ENCODE results near the gene MAFG. TPM values are rescaled to one million over a fixed set of nuclear protein-coding genes. Genes with fewer than 3 reads are reported as not detected.

MAFG gene
- total RNA-seq, 1 experiment from 2014 or later = 29.1 TPM

DNA sequence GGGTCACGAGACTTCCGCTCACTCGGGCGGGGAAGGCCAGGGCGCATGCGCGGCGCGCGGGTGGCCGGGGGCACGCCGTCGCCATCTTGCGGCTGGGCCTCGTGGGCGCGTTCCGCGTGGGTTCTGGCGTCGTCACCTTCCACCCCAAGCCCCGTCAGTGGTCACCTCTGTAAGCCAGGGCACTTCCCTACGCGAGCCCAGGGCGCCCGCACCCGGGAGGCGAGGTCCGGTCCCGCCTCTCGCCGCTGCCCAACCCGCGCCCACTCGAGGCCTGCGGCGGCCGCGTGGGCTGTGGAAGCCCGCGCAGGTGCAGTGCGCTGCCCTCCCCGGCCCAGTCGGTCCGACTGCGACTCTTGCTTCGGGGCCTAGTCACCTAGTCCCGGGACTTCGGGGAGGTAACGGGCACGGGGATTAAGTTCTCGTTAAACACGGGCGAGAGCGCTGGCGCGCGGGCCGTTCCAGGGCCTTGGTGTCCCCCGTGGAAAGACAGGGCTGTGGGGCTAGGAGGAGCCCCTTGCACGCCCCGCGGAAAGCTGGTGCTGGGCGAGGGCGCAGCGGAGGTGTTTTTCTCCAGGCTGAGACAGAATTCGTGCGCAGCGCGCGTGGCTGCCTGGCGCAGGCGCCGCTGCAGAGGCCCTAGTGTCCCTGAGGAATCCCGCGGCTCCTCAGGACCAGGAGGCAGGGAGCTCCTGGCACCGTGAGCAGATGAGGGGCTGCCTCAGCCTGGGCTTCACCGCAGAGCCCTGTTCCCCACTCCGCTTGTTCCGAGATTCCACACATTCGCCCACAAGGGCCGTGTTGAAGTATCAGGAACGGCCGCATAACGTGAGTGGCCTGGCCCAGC lies 55.9 kb downstream of the MAFG start:
- H3K9me3 Mint-ChIP-seq (ENCODE audit: unreplicated experiment) = no peaks in the 10 kb centered on the region
- intact Hi-C loops (cut with micrococcal nuclease; ENCODE audit: unreplicated experiment) = loop anchor here (1.0 to 5.0 kb wide), 2 partner anchors 11 to 151 kb away; partner anchors contain the start of genes CENPX, LRRC45 and P4HB
- CTCF ChIA-PET = interaction anchor here (0.6 to 0.7 kb wide), 2 partner anchors 76 to 194 kb away, joined by 3 to 4 read pairs; no protein-coding TSS in a partner anchor
- BruUV-seq (replicated peaks) = TSS peak; percentile 63
- H3K27ac Mint-ChIP-seq (ENCODE audit: unreplicated experiment) = peak overlapping the region; percentile 87
- no peaks in the 10 kb centered on the region for H3K27me3 Mint-ChIP-seq (ENCODE audit: insufficient read depth, unreplicated experiment)
- Histone ChIP-seq H3K9me3 (no peaks in the 10 kb centered on the region), H3K36me3 (ENCODE audit: control insufficient read depth, insufficient read depth, low read length) (peaks cover 4% of the 10 kb centered on the region; the same call in 1 of the 2 replicates), H3K27me3 (replicated peaks; ENCODE audit: control insufficient read depth, insufficient read depth, low read length) (no peaks in the 10 kb centered on the region), H3K4me1 (peaks cover 43% of the 10 kb centered on the region), H3K4me3 (ENCODE audit: low read depth, low read length) (peak overlapping the region; percentile 81)
- peak overlapping the region; percentile 78 for H3K4me3 Mint-ChIP-seq (ENCODE audit: unreplicated experiment)
- POLR2A ChIA-PET = interaction anchor here (0.6 kb wide), 1 partner anchor 22 kb away, joined by 4 read pairs; no protein-coding TSS in a partner anchor
- peak; percentile 58 to 97 for DNase-seq
- TF ChIP-seq, protein P1, sequence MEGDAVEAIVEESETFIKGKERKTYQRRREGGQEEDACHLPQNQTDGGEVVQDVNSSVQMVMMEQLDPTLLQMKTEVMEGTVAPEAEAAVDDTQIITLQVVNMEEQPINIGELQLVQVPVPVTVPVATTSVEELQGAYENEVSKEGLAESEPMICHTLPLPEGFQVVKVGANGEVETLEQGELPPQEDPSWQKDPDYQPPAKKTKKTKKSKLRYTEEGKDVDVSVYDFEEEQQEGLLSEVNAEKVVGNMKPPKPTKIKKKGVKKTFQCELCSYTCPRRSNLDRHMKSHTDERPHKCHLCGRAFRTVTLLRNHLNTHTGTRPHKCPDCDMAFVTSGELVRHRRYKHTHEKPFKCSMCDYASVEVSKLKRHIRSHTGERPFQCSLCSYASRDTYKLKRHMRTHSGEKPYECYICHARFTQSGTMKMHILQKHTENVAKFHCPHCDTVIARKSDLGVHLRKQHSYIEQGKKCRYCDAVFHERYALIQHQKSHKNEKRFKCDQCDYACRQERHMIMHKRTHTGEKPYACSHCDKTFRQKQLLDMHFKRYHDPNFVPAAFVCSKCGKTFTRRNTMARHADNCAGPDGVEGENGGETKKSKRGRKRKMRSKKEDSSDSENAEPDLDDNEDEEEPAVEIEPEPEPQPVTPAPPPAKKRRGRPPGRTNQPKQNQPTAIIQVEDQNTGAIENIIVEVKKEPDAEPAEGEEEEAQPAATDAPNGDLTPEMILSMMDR (IDR thresholded peaks at IDR 0.05; ENCODE audit: insufficient read depth in 1 of 2, low read depth in 1 of 2, low read length in 1 of 2, severe bottlenecking in 1 of 2, unreplicated experiment in 1 of 2) = peak; percentile 26 to 52
- H3K36me3 Mint-ChIP-seq (ENCODE audit: insufficient read depth, unreplicated experiment) = peaks cover 87% of the 10 kb centered on the region
- peaks cover 16% of the 10 kb centered on the region for H3K4me1 Mint-ChIP-seq (ENCODE audit: low read depth, unreplicated experiment)

DNA sequence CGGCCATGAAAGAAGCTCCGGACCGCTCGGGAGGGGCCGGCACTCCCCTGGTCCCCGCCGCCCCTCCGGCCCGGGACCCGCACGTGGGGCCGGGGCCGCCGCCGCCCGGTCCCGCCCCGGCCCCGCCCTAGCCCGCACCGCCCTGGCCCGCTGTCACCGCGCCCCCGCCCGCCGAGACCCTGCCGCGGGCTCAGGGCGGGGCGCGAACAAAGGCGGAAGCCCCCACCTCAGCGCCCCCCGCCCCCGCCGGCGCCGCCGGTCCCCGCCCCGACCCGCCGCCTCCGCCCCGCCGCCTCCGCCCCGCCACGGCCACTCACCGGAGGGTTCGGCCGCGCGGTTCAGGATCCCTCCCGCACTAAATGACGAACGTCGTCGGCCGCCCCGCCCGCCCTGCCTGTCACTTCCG lies 56.6 kb downstream of the MAFG start, which contains the start of gene ARHGDIA:
Gene ARHGDIA (minus strand): TSS at position 357 of the 406 bp plus-strand sequence. CDS start 1,407 bp downstream, outside the sequence.
- intact Hi-C loops (cut with micrococcal nuclease; ENCODE audit: unreplicated experiment) = loop anchor here (5.0 kb wide), 1 partner anchor 151 kb away; the partner anchor contains the start of genes CENPX and LRRC45
- H3K9me3 ChIP-seq = no peaks in the 10 kb centered on the region
- H3K4me3 ChIP-seq (ENCODE audit: low read depth, low read length) = peak within 1 kb of the TSS; percentile 81
- no TSS peak for BruUV-seq (replicated peaks)
- no peaks in the 10 kb centered on the region for H3K27me3 Mint-ChIP-seq (ENCODE audit: insufficient read depth, unreplicated experiment)
- DNase-seq = peak in 1 of 2 experiments; percentile 96
- H3K4me1 ChIP-seq = peaks cover 49% of the 10 kb centered on the region
- H3K4me1 Mint-ChIP-seq (ENCODE audit: low read depth, unreplicated experiment) = peaks cover 16% of the 10 kb centered on the region
- H3K9me3 Mint-ChIP-seq (ENCODE audit: unreplicated experiment) = no peaks in the 10 kb centered on the region
- peak within 1 kb of the TSS; percentile 78 for H3K4me3 Mint-ChIP-seq (ENCODE audit: unreplicated experiment)
- H3K27ac Mint-ChIP-seq (ENCODE audit: unreplicated experiment) = peak within 1 kb of the TSS; percentile 90
- peaks cover 89% of the 10 kb centered on the region for H3K36me3 Mint-ChIP-seq (ENCODE audit: insufficient read depth, unreplicated experiment)
- CTCF ChIA-PET = no interaction called here
- no peaks in the 10 kb centered on the region for H3K27me3 ChIP-seq (replicated peaks; ENCODE audit: control insufficient read depth, insufficient read depth, low read length)
- H3K36me3 ChIP-seq (ENCODE audit: control insufficient read depth, insufficient read depth, low read length) = peaks cover 4% of the 10 kb centered on the region; the same call in 1 of the 2 replicates
- POLR2A ChIA-PET = interaction anchor here (0.6 to 1.1 kb wide), 2 partner anchors 10 to 21 kb away, joined by 4 read pairs; partner anchors contain the start of gene P4HB
- TF ChIP-seq, protein P1 (IDR thresholded peaks at IDR 0.05; ENCODE audit: insufficient read depth in 1 of 2, low read depth in 1 of 2, low read length in 1 of 2, severe bottlenecking in 1 of 2, unreplicated experiment in 1 of 2) = no peak
